ENCODE data around the gene ZFYVE19.

- no peak for TF ChIP-seq POLR2A (IDR thresholded peaks at IDR 0.05)
- TF ChIP-seq, protein P1, sequence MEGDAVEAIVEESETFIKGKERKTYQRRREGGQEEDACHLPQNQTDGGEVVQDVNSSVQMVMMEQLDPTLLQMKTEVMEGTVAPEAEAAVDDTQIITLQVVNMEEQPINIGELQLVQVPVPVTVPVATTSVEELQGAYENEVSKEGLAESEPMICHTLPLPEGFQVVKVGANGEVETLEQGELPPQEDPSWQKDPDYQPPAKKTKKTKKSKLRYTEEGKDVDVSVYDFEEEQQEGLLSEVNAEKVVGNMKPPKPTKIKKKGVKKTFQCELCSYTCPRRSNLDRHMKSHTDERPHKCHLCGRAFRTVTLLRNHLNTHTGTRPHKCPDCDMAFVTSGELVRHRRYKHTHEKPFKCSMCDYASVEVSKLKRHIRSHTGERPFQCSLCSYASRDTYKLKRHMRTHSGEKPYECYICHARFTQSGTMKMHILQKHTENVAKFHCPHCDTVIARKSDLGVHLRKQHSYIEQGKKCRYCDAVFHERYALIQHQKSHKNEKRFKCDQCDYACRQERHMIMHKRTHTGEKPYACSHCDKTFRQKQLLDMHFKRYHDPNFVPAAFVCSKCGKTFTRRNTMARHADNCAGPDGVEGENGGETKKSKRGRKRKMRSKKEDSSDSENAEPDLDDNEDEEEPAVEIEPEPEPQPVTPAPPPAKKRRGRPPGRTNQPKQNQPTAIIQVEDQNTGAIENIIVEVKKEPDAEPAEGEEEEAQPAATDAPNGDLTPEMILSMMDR (IDR thresholded peaks at IDR 0.05) = no peak
Measured at GRCh38 chr15:40796041-40796440, 10.8 kb upstream of the ZFYVE19 start.

Measured in thyroid gland (tissue), 4 donors.